ENCODE measurements around the gene RBMS1. TPM values are rescaled to one million over a fixed set of nuclear protein-coding genes. Genes with fewer than 3 reads are reported as not detected.
"Not testable (repeated sequence)": the region's sequence is repeated elsewhere in the genome, so short reads cannot be mapped to it uniquely, and the experiment has no call there.

RBMS1 gene
- total RNA-seq, 1 experiment from 2014 or later: 38.8 TPM

GRCh38 chr2:160445673-160446072 is 47.9 kb downstream of the RBMS1 start:
- BruUV-seq (replicated peaks): no TSS peak
- H3K27me3 ChIP-seq (ENCODE audit: low read length): no peaks in the 10 kb centered on the region
- H3K9me3 ChIP-seq (ENCODE audit: low read length): no peaks in the 10 kb centered on the region
- H4K20me1 ChIP-seq (ENCODE audit: low read length): no peaks in the 10 kb centered on the region
- no peak for DNase-seq
- H3F3A ChIP-seq (ENCODE audit: low read length, unreplicated experiment): no peaks in the 10 kb centered on the region
- ATAC-seq: no peak
- peaks cover 8% of the 10 kb centered on the region for H3K36me3 ChIP-seq (ENCODE audit: low read depth, low read length)
- peaks cover 23% of the 10 kb centered on the region; the same call in 1 of the 2 replicates for H3K79me2 ChIP-seq (ENCODE audit: low read length)
- TF ChIP-seq EZH2 (IDR thresholded peaks at IDR 0.05; ENCODE audit: low read length, unreplicated experiment): no peak
- no peak for TF ChIP-seq CTCF (conservative IDR thresholded peaks at IDR 0.05; ENCODE audit: low read depth, low read length)
- TF ChIP-seq EZH2phosphoT487 (IDR thresholded peaks at IDR 0.05; ENCODE audit: borderline replicate concordance, low read length): no peak
- H3K9ac ChIP-seq (ENCODE audit: low read length): no peak overlapping the region
- intact Hi-C loops (cut with micrococcal nuclease): no loop called here
- no peaks in the 10 kb centered on the region for H3K9me2 ChIP-seq (replicated peaks; ENCODE audit: low read length)
- no peaks in the 10 kb centered on the region for H3K4me1 ChIP-seq (ENCODE audit: insufficient read depth, low read length)
- H2AFZ ChIP-seq (ENCODE audit: low read length): no peak overlapping the region
- H3K4me2 ChIP-seq (ENCODE audit: low read length): no peak overlapping the region
- H3K4me3 ChIP-seq (ENCODE audit: low read length): no peak overlapping the region
- no peak overlapping the region for H3K27ac ChIP-seq (ENCODE audit: low read length)
- ChIA-PET POLR2A (ENCODE audit: unreplicated experiment) (no interaction called here), CTCF (no interaction called here)

GRCh38 chr2:160442603-160443002 is 51.0 kb downstream of the RBMS1 start:
- Histone ChIP-seq H3K36me3 (ENCODE audit: low read depth, low read length) (peaks cover 8% of the 10 kb centered on the region), H3K9me3 (ENCODE audit: low read length) (no peaks in the 10 kb centered on the region), H2AFZ (ENCODE audit: low read length) (no peak overlapping the region), H3K27me3 (ENCODE audit: low read length) (no peaks in the 10 kb centered on the region), H3K4me2 (ENCODE audit: low read length) (no peak overlapping the region), H3K79me2 (ENCODE audit: low read length) (peaks cover 24% of the 10 kb centered on the region; the same call in 1 of the 2 replicates), H3F3A (ENCODE audit: low read length, unreplicated experiment) (no peaks in the 10 kb centered on the region), H3K9me2 (replicated peaks; ENCODE audit: low read length) (no peaks in the 10 kb centered on the region), H3K9ac (ENCODE audit: low read length) (no peak overlapping the region), H3K27ac (ENCODE audit: low read length) (no peak overlapping the region), H4K20me1 (ENCODE audit: low read length) (no peaks in the 10 kb centered on the region), H3K4me1 (ENCODE audit: insufficient read depth, low read length) (no peaks in the 10 kb centered on the region), H3K4me3 (ENCODE audit: low read length) (no peak overlapping the region)
- intact Hi-C loops (cut with micrococcal nuclease): no loop called here
- ATAC-seq (no peak), DNase-seq (no peak)
- ChIA-PET POLR2A (ENCODE audit: unreplicated experiment) (no interaction called here), CTCF (no interaction called here)
- no TSS peak for BruUV-seq (replicated peaks)
- no peak for TF ChIP-seq EZH2 (IDR thresholded peaks at IDR 0.05; ENCODE audit: low read length, unreplicated experiment)
- TF ChIP-seq CTCF (conservative IDR thresholded peaks at IDR 0.05; ENCODE audit: low read depth, low read length): no peak
- TF ChIP-seq EZH2phosphoT487 (IDR thresholded peaks at IDR 0.05; ENCODE audit: borderline replicate concordance, low read length): no peak

DNA sequence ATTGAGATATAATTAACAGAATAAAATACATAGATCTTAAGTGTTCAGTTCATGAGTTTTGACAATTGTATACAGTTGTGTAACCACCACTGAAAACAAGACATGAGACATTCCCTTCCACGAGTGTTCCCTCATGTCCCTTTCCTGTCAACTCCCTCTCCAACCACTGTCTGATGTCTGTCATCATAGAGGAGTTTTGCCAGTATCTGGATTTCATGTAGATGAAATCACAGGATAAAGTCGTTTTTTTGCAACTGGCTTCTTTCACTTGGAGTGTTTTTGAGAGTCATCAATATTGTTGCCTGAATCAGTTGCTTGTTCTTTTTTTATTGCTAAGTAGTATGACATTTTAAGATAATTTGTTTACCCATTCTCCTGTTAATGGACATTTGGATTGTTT is 52.7 kb downstream of the RBMS1 start:
- intact Hi-C loops (cut with micrococcal nuclease): no loop called here
- Histone ChIP-seq H3K9me3 (ENCODE audit: low read length) (no peaks in the 10 kb centered on the region), H3K79me2 (ENCODE audit: low read length) (peaks cover 33% of the 10 kb centered on the region; the same call in 1 of the 2 replicates), H3K9me2 (replicated peaks; ENCODE audit: low read length) (no peaks in the 10 kb centered on the region), H2AFZ (ENCODE audit: low read length) (no peak overlapping the region), H3K9ac (ENCODE audit: low read length) (no peak overlapping the region), H3K4me2 (ENCODE audit: low read length) (no peak overlapping the region), H3K27ac (ENCODE audit: low read length) (no peak overlapping the region), H4K20me1 (ENCODE audit: low read length) (no peaks in the 10 kb centered on the region), H3F3A (ENCODE audit: low read length, unreplicated experiment) (no peaks in the 10 kb centered on the region), H3K4me3 (ENCODE audit: low read length) (no peak overlapping the region), H3K27me3 (ENCODE audit: low read length) (no peaks in the 10 kb centered on the region), H3K4me1 (ENCODE audit: insufficient read depth, low read length) (no peaks in the 10 kb centered on the region), H3K36me3 (ENCODE audit: low read depth, low read length) (no peaks in the 10 kb centered on the region; the same call in 1 of the 2 replicates)
- BruUV-seq (replicated peaks): no TSS peak
- POLR2A ChIA-PET (ENCODE audit: unreplicated experiment): no interaction called here
- TF ChIP-seq EZH2phosphoT487 (IDR thresholded peaks at IDR 0.05; ENCODE audit: borderline replicate concordance, low read length) (no peak), CTCF (conservative IDR thresholded peaks at IDR 0.05; ENCODE audit: low read depth, low read length) (no peak), EZH2 (IDR thresholded peaks at IDR 0.05; ENCODE audit: low read length, unreplicated experiment) (no peak)
- CTCF ChIA-PET: interaction anchor here (0.5 kb wide), 1 partner anchor 12 kb away, joined by 3 read pairs; no protein-coding TSS in a partner anchor
- ATAC-seq: no peak; the same call in 1 of the 2 replicates
- DNase-seq: no peak

DNA sequence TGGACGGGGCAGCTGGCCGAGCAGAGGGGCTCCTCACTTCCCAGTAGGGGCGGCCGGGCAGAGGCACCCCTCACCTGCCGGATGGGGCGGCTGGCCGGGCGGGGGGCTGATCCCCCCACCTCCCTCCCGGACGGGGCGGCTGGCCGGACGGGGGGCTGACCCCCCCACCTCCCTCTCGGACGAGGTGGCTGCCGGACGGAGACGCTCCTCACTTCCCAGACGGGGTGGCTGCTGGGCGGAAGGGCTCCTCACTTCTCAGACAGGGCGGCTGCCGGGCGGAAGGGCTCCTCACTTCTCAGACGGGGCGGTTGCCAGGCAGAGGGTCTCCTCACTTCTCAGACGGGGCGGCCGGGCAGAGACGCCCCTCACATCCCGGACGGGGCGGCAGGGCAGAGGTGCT is 54.6 kb downstream of the RBMS1 start:
- H3K9me3 ChIP-seq (ENCODE audit: low read length); intact Hi-C loops (cut with micrococcal nuclease); H3K27me3 ChIP-seq (ENCODE audit: low read length); H3K4me3 ChIP-seq (ENCODE audit: low read length); POLR2A ChIA-PET (ENCODE audit: unreplicated experiment); H3K9ac ChIP-seq (ENCODE audit: low read length); H3K36me3 ChIP-seq (ENCODE audit: low read depth, low read length); BruUV-seq (replicated peaks); H3K4me2 ChIP-seq (ENCODE audit: low read length); DNase-seq; H3F3A ChIP-seq (ENCODE audit: low read length, unreplicated experiment); CTCF ChIA-PET; H3K27ac ChIP-seq (ENCODE audit: low read length); H2AFZ ChIP-seq (ENCODE audit: low read length); H4K20me1 ChIP-seq (ENCODE audit: low read length); ATAC-seq; H3K9me2 ChIP-seq (replicated peaks; ENCODE audit: low read length): not testable (repeated sequence)
- Histone ChIP-seq H3K79me2 (ENCODE audit: low read length) (peaks cover 50% of the 10 kb centered on the region), H3K4me1 (ENCODE audit: insufficient read depth, low read length) (peaks cover 12% of the 10 kb centered on the region)
